Gastroesophageal sphincter (tissue), 4 donors: ENCODE results near the gene CD37. TPM values are rescaled to one million over a fixed set of nuclear protein-coding genes. Genes with fewer than 3 reads are reported as not detected.

Experiments used
- ATAC-seq: fragments of 150-250 bp; one replicate; pipeline ENCODE4 v1.9.1; 2016; ENCODE audit warnings: mild to moderate bottlenecking, moderate library complexity
- H3K27ac ChIP-seq, 4 donors: fragments of 200-600 bp; sonication (generic) in 3 of 4; 1 replicate in 3 of 4; 2 replicates in 1 of 4; pipeline ENCODE4 v1.5.1; 2016 to 2019
- H3K27me3 ChIP-seq: fragments of 200-600 bp; sonication (generic); one replicate; pipeline ENCODE4 v1.5.1; 2019
- H3K36me3 ChIP-seq, 2 donors: fragments of 200-600 bp; sonication (generic); one replicate each; pipeline ENCODE4 v1.5.1; 2019; ENCODE audit warnings: control low read depth in 1 of 2
- H3K4me1 ChIP-seq, 3 donors: fragments of 200-600 bp; sonication (generic); 1 replicate in 2 of 3; 2 replicates in 1 of 3; pipeline ENCODE4 v1.5.1; 2016 to 2019; ENCODE audit warnings: control low read depth in 2 of 3
- H3K4me3 ChIP-seq, 2 donors: fragments of 200-600 bp; sonication (generic); one replicate each; pipeline ENCODE4 v1.5.1; 2019; ENCODE audit warnings: mild to moderate bottlenecking in 1 of 2, moderate library complexity in 1 of 2
- H3K9me3 ChIP-seq, 3 donors: fragments of 200-600 bp; sonication (generic); one replicate each; pipeline ENCODE4 v1.5.1; 2017 to 2019; ENCODE audit warnings: control low read depth in 2 of 3
- CTCF ChIP-seq, 4 experiments: fragments of 200-600 bp in 2 of 4; fragments of 450-650 bp in 2 of 4; sonication (generic) in 1 of 4; IDR thresholded peaks; one replicate each; pipeline ENCODE4 v1.5.1; 2017 to 2019; ENCODE audit warnings: antibody characterized with exemption in 4 of 4, mild to moderate bottlenecking in 2 of 4, moderate library complexity in 2 of 4
- EP300 ChIP-seq: sonication (generic); formaldehyde crosslinking; IDR thresholded peaks from one replicate; pipeline ENCODE4 v1.6.1; 2017; ENCODE audit warnings: antibody characterized with exemption, mild to moderate bottlenecking
- POLR2A ChIP-seq, 2 donors: fragments of 450-650 bp; IDR thresholded peaks; one replicate each; pipeline ENCODE4 v1.6.1; 2017; ENCODE audit warnings: antibody characterized with exemption in 2 of 2, mild to moderate bottlenecking in 2 of 2, moderate library complexity in 1 of 2
- POLR2AphosphoS5 ChIP-seq: sonication (generic); formaldehyde crosslinking; IDR thresholded peaks from one replicate; pipeline ENCODE4 v1.6.1; 2017; ENCODE audit warnings: antibody characterized with exemption
- WGBS, 2 donors: methylation state at CpG; one replicate each; pipeline ENCODE4 v1.1.5; 2018; ENCODE audit warnings: low coverage in 1 of 2; 5-methylcytosine and 5-hydroxymethylcytosine counted together
- total RNA-seq, 4 donors: library from RNA; depleted of rRNA; stranded (reverse); fragments of >200 nt; gene quantifications; one replicate each; pipeline ENCODE4 v1.1.0, GENCODE V29; 2016

Gene CD37
- total RNA-seq, 4 donors from 2014 or later, result 4.9 to 18.9 (median 9.3) TPM

- H3K27ac ChIP-seq, result peak overlapping the region; percentile 49 to 96 (median 86)
- WGBS, 2 donors, result 18 to 31% methylated on average over 28 to 33 of the region's 36 CpGs
- H3K4me1 ChIP-seq, result peaks cover 0 to 37% (median 23%) of the 10 kb centered on the region in 3 donors
- peak overlapping the region; percentile 15 to 54 for H3K4me3 ChIP-seq
- TF ChIP-seq POLR2A (IDR thresholded peaks at IDR 0.05), result no peak
- H3K9me3 ChIP-seq, result no peaks in the 10 kb centered on the region
- ATAC-seq, result peak; percentile 45
- H3K36me3 ChIP-seq, result peaks cover 0 to 46% of the 10 kb centered on the region in 2 donors
- no peaks in the 10 kb centered on the region for H3K27me3 ChIP-seq
Measured at GRCh38 chr19:49340069-49340864, 5.1 kb downstream of the CD37 start.

- Histone ChIP-seq H3K4me3 (no peak overlapping the region), H3K27ac (peak overlapping the region in 3 of 4 donors; percentile 84 to 96 (median 89)), H3K36me3 (peaks cover 0 to 54% of the 10 kb centered on the region in 2 donors), H3K9me3 (no peaks in the 10 kb centered on the region), H3K27me3 (no peaks in the 10 kb centered on the region), H3K4me1 (peaks cover 0 to 37% (median 23%) of the 10 kb centered on the region in 3 donors)
- WGBS, 2 donors, result 90% methylated on average over 2 of the region's 11 CpGs; no CpG with 5 or more reads in 1 of the 2 donors
- no peak for ATAC-seq
- TF ChIP-seq EP300 (no peak), POLR2A (IDR thresholded peaks at IDR 0.05) (no peak), CTCF (IDR thresholded peaks at IDR 0.05) (no peak), POLR2AphosphoS5 (no peak)
Measured at GRCh38 chr19:49340865-49341718, 5.9 kb downstream of the CD37 start.

GRCh38 chr19:49342291-49342721 lies 7.1 kb downstream of the CD37 start:
- Histone ChIP-seq H3K9me3 (no peaks in the 10 kb centered on the region), H3K4me3 (no peak overlapping the region), H3K36me3 (peaks cover 0 to 67% of the 10 kb centered on the region in 2 donors), H3K27ac (no peak overlapping the region), H3K4me1 (peaks cover 0 to 37% (median 23%) of the 10 kb centered on the region in 3 donors), H3K27me3 (no peaks in the 10 kb centered on the region)
- ATAC-seq, result no peak
- 81 to 93% methylated on average over 5 to 8 of the region's 11 CpGs for WGBS, 2 donors
- no peak for TF ChIP-seq POLR2A (IDR thresholded peaks at IDR 0.05)
- no peak for TF ChIP-seq CTCF (IDR thresholded peaks at IDR 0.05)
- no peak for TF ChIP-seq POLR2AphosphoS5
- TF ChIP-seq EP300, result no peak

- peaks cover 0 to 31% (median 20%) of the 10 kb centered on the region in 3 donors for H3K4me1 ChIP-seq
- no peaks in the 10 kb centered on the region for H3K27me3 ChIP-seq
- peaks cover 0 to 75% of the 10 kb centered on the region in 2 donors for H3K36me3 ChIP-seq
- 91% methylated on average over 4 of the region's 7 CpGs; no CpG with 5 or more reads in 1 of the 2 donors for WGBS, 2 donors
- ATAC-seq, result no peak
- TF ChIP-seq POLR2A (IDR thresholded peaks at IDR 0.05), result no peak
- TF ChIP-seq POLR2AphosphoS5, result no peak
- no peak for TF ChIP-seq EP300
- no peak for TF ChIP-seq CTCF (IDR thresholded peaks at IDR 0.05)
- H3K27ac ChIP-seq, result no peak overlapping the region
- no peaks in the 10 kb centered on the region for H3K9me3 ChIP-seq
- H3K4me3 ChIP-seq, result no peak overlapping the region
Measured at GRCh38 chr19:49343123-49343522, 7.9 kb downstream of the CD37 start.
